GM12878 (cell line): ENCODE measurements around the gene COL7A1. TPM values are rescaled to one million over a fixed set of nuclear protein-coding genes. Genes with fewer than 3 reads are reported as not detected.

ENCODE experiments used
- ATAC-seq: fragments of 200-7000 bp; cut with Tn5 transposase; 3 replicates; pipeline ENCODE4 v1.9.1; 2020; ENCODE audit warnings: mild to moderate bottlenecking, moderate library complexity
- BruUV-seq: library from RNA; stranded (reverse); fragments of 400-500 nt; replicated peaks from 2 replicates; lab custom pipeline; 2021; lab: Mats Ljungman, UMichigan
- CTCF ChIA-PET: fragments of 300-600 bp; sonication (Branson Sonifier 250); formaldehyde crosslinking; extraction: SDS; loops from one replicate; lab custom pipeline; 2021; ENCODE audit warnings: inconsistent platforms; lab: Yijun Ruan, JAX
- POLR2A ChIA-PET: fragments of 350-600 bp; formaldehyde crosslinking; extraction: SDS; loops from one replicate; lab custom pipeline; 2021; ENCODE audit warnings: inconsistent platforms; lab: Charles Lee
- RAD21 ChIA-PET: fragments of 300-600 bp; sonication (Branson Sonifier 250); formaldehyde crosslinking; loops from one replicate; lab custom pipeline; 2023; ENCODE audit warnings: antibody characterized with exemption; ENCODE audit not compliant: unreplicated experiment; lab: Charles Lee
- SMC1A ChIA-PET: fragments of 300-600 bp; sonication (Branson Sonifier 250); formaldehyde crosslinking; loops from one replicate; lab custom pipeline; 2023; ENCODE audit not compliant: unreplicated experiment, uncharacterized antibody; lab: Charles Lee
- DNase-seq: peaks from one replicate; pipeline ENCODE4 v3.0.0-alpha.2; 2011; ENCODE audit warnings: low read depth, low spot score
- FAIRE-seq: peaks from 3 replicates; lab custom pipeline; 2011; peaks lifted over from hg19 to GRCh38; lab: Jason Lieb, UNC
- H2AFZ ChIP-seq: 2 replicates; pipeline ENCODE4 v1.6.0; 2011; ENCODE audit warnings: low read depth, low read length, control low read depth; ENCODE audit not compliant: control insufficient read depth
- H3K27ac ChIP-seq: 2 replicates; pipeline ENCODE4 v1.5.1; 2011; ENCODE audit warnings: control low read depth; ENCODE audit not compliant: control insufficient read depth, insufficient read depth
- H3K27me3 ChIP-seq, 2 experiments: replicated peaks in 1 of 2; 2 replicates each; pipeline versions ENCODE4 v1.6.0 to v1.6.1; 2011; ENCODE audit warnings: low read length in 1 of 2; ENCODE audit not compliant: control insufficient read depth in 2 of 2, insufficient read depth in 2 of 2
- H3K36me3 ChIP-seq, 2 experiments: 2 replicates each; pipeline ENCODE4 v1.5.1; 2011; ENCODE audit warnings: low read length in 1 of 2; ENCODE audit not compliant: control insufficient read depth in 2 of 2, insufficient read depth in 2 of 2
- H3K4me1 ChIP-seq: 2 replicates; pipeline ENCODE4 v1.6.1; 2011; ENCODE audit warnings: mild to moderate bottlenecking, low read length, moderate library complexity, mixed read lengths; ENCODE audit not compliant: control insufficient read depth, insufficient read depth
- H3K4me2 ChIP-seq: 2 replicates; pipeline ENCODE4 v1.6.0; 2011; ENCODE audit warnings: control low read depth; ENCODE audit not compliant: control insufficient read depth, insufficient read depth
- H3K4me3 ChIP-seq: fragments of 200-600 bp; sonication (generic); 2 replicates; pipeline ENCODE4 v1.5.1; 2016
- H3K79me2 ChIP-seq: 2 replicates; pipeline ENCODE4 v1.6.0; 2011; ENCODE audit warnings: low read length; ENCODE audit not compliant: control insufficient read depth, insufficient read depth
- H3K9ac ChIP-seq: 2 replicates; pipeline ENCODE4 v1.8.0; 2011; ENCODE audit warnings: low read length, control low read depth, mixed read lengths; ENCODE audit not compliant: control insufficient read depth, insufficient read depth
- H3K9me3 ChIP-seq: replicated peaks from 3 replicates; pipeline ENCODE4 v1.5.1; 2011; ENCODE audit warnings: mild to moderate bottlenecking, low read length; ENCODE audit not compliant: control insufficient read depth, insufficient read depth
- H4K20me1 ChIP-seq: 2 replicates; pipeline ENCODE4 v1.6.0; 2011; ENCODE audit not compliant: control insufficient read depth, insufficient read depth
- FOXK2 ChIP-seq: fragments of 450-650 bp; IDR thresholded peaks from 2 replicates; pipeline ENCODE4 v1.6.1; 2017; ENCODE audit warnings: mild to moderate bottlenecking, moderate library complexity
- GATAD2B ChIP-seq: fragments of 450-650 bp; conservative IDR thresholded peaks from 2 replicates; pipeline ENCODE4 v1.6.1; 2017; ENCODE audit warnings: low read depth, mild to moderate bottlenecking, moderate library complexity
- HDAC2 ChIP-seq: fragments of 200-600 bp; sonication (generic); IDR thresholded peaks from 2 replicates; pipeline ENCODE4 v1.6.1; 2017
- NR2C2 ChIP-seq: IDR thresholded peaks from 2 replicates; pipeline ENCODE4 v1.6.1; 2011; ENCODE audit warnings: borderline replicate concordance, low read depth; ENCODE audit not compliant: control insufficient read depth, insufficient read length
- POLR2A ChIP-seq: IDR thresholded peaks from 2 replicates; pipeline ENCODE4 v1.6.1; 2011; ENCODE audit warnings: low read depth, mild to moderate bottlenecking, low read length
- PRDM15 ChIP-seq: fragments of 450-650 bp; formaldehyde crosslinking; IDR thresholded peaks from 2 replicates; pipeline ENCODE4 v1.4.0; 2020; ENCODE audit warnings: mild to moderate bottlenecking, moderate library complexity
- SREBF1 ChIP-seq: IDR thresholded peaks from 2 replicates; pipeline ENCODE4 v1.6.1; 2012; ENCODE audit warnings: mild to moderate bottlenecking, low read length
- YY1 ChIP-seq: IDR thresholded peaks from 2 replicates; pipeline ENCODE4 v1.6.1; 2011; ENCODE audit warnings: low read depth, mild to moderate bottlenecking, low read length
- WGBS: methylation state at CpG from one replicate; pipeline ENCODE4 v1.1.6; 2016; ENCODE audit warnings: low lambda C conversion rate; ENCODE audit not compliant: insufficient replicate concordance, insufficient coverage; ENCODE audit errors: missing lambda C conversion rate; 5-methylcytosine and 5-hydroxymethylcytosine counted together
- in situ Hi-C: fragments of 300-500 bp; cut with MboI; formaldehyde crosslinking; loops from 9 replicates; pipeline ENCODE4 v1.14.3; 2018; ENCODE audit warnings: mixed read lengths
- intact Hi-C: fragments of 100-400 bp; cut with micrococcal nuclease; formaldehyde crosslinking; loops from one replicate; pipeline ENCODE4 v1.14.2; 2022; ENCODE audit not compliant: unreplicated experiment
- polyA plus RNA-seq, 11 experiments: library from polyadenylated mRNA; depleted of rRNA in 4 of 11; unstranded in 6 of 11; stranded (reverse) in 5 of 11; fragments of >200 nt; fragmentation: Nextera tagmentation in 4 of 11; fragmentation: Illumina TruSeq in 1 of 11; extraction: Ambion mirVana in 4 of 11; extraction: Trizol in 1 of 11; gene quantifications; 1 replicate in 1 of 11; 2 replicates in 10 of 11; pipeline versions ENCODE4 v1.2.1 to v1.2.3, GENCODE V29; 2011 to 2016; ENCODE audit warnings: inconsistent platforms in 2 of 11, missing spikeins in 2 of 11, low read depth in 1 of 11
- total RNA-seq, 4 experiments: library from RNA; depleted of rRNA in 3 of 4; stranded (reverse); fragments of >200 nt in 3 of 4; fragmentation: Illumina TruSeq in 1 of 4; extraction: Trizol in 1 of 4; gene quantifications; 2 replicates each; pipeline versions ENCODE4 v1.2.1 to v1.2.3, GENCODE V29; 2013 to 2021
- TF ChIP-seq, protein P1 (sequence below), 3 experiments: IDR thresholded peaks in 2 of 3; conservative IDR thresholded peaks in 1 of 3; 2 replicates each; pipeline ENCODE4 v1.5.1; 2011; ENCODE audit warnings: low read depth in 3 of 3, low read length in 3 of 3, mild to moderate bottlenecking in 3 of 3, control low read depth in 2 of 3, moderate library complexity in 2 of 3, inconsistent platforms in 1 of 3, mixed read lengths in 1 of 3; ENCODE audit not compliant: control insufficient read depth in 2 of 3, insufficient read depth in 1 of 3; ENCODE audit errors: extremely low read depth in 1 of 3
- TF ChIP-seq, protein P2 (sequence below): fragments of 450-650 bp; IDR thresholded peaks from 2 replicates; pipeline ENCODE4 v1.6.1; 2018; ENCODE audit warnings: borderline replicate concordance, mild to moderate bottlenecking; ENCODE audit not compliant: partially characterized antibody

The COL7A1 gene
- total and polyA plus RNA-seq, 10 of the 15 experiments (the other 5 are each of a cell fraction or from before 2014, with no cell fraction given), result 0.01 to 1.9 (median 0.29) TPM; not detected in 1

- RAD21 ChIA-PET, result interaction anchor here (1.3 to 1.6 kb wide), 2 partner anchors 93 to 128 kb away, joined by 3 to 4 read pairs; no protein-coding TSS in a partner anchor
- POLR2A ChIA-PET, result interaction anchor here (0.6 to 0.9 kb wide), 2 partner anchors 40 to 81 kb away, joined by 3 to 5 read pairs; no protein-coding TSS in a partner anchor
- CTCF ChIA-PET, result interaction anchor here (0.6 to 1.5 kb wide), 2 partner anchors 56 to 402 kb away, joined by 3 read pairs; no protein-coding TSS in a partner anchor
Observed at GRCh38 chr3:48528754-48529153, 66.4 kb downstream of the COL7A1 start.

More at GRCh38 chr3:48528754-48529153, 66.4 kb downstream of the COL7A1 start:
- no peak overlapping the region for H3K9ac ChIP-seq
- in situ Hi-C loops, result no loop called here
- SMC1A ChIA-PET, result no interaction called here
- no peaks in the 10 kb centered on the region for H4K20me1 ChIP-seq
- ATAC-seq (no peak), DNase-seq (no peak), FAIRE-seq (no peak)
- intact Hi-C loops, result no loop called here
- TF ChIP-seq PRDM15 (no peak), YY1 (no peak), GATAD2B (no peak), NR2C2 (no peak), HDAC2 (no peak), POLR2A (no peak), FOXK2 (no peak), SREBF1 (no peak)
- TF ChIP-seq, protein P1, sequence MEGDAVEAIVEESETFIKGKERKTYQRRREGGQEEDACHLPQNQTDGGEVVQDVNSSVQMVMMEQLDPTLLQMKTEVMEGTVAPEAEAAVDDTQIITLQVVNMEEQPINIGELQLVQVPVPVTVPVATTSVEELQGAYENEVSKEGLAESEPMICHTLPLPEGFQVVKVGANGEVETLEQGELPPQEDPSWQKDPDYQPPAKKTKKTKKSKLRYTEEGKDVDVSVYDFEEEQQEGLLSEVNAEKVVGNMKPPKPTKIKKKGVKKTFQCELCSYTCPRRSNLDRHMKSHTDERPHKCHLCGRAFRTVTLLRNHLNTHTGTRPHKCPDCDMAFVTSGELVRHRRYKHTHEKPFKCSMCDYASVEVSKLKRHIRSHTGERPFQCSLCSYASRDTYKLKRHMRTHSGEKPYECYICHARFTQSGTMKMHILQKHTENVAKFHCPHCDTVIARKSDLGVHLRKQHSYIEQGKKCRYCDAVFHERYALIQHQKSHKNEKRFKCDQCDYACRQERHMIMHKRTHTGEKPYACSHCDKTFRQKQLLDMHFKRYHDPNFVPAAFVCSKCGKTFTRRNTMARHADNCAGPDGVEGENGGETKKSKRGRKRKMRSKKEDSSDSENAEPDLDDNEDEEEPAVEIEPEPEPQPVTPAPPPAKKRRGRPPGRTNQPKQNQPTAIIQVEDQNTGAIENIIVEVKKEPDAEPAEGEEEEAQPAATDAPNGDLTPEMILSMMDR (IDR thresholded peaks at IDR 0.05 in 2 of 3, conservative IDR thresholded peaks at IDR 0.05 in 1 of 3; ENCODE audit: control insufficient read depth in 2 of 3, extremely low read depth in 1 of 3, insufficient read depth in 1 of 3, low read depth in 3 of 3, low read length in 3 of 3), result no peak
- TF ChIP-seq, protein P2, sequence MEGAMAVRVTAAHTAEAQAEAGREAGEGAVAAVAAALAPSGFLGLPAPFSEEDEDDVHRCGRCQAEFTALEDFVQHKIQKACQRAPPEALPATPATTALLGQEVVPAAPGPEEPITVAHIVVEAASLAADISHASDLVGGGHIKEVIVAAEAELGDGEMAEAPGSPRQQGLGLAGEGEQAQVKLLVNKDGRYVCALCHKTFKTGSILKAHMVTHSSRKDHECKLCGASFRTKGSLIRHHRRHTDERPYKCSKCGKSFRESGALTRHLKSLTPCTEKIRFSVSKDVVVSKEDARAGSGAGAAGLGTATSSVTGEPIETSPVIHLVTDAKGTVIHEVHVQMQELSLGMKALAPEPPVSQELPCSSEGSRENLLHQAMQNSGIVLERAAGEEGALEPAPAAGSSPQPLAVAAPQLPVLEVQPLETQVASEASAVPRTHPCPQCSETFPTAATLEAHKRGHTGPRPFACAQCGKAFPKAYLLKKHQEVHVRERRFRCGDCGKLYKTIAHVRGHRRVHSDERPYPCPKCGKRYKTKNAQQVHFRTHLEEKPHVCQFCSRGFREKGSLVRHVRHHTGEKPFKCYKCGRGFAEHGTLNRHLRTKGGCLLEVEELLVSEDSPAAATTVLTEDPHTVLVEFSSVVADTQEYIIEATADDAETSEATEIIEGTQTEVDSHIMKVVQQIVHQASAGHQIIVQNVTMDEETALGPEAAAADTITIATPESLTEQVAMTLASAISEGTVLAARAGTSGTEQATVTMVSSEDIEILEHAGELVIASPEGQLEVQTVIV, result no peak
- no peak overlapping the region for H3K4me2 ChIP-seq
- H3K4me1 ChIP-seq, result no peaks in the 10 kb centered on the region
- H3K4me3 ChIP-seq, result no peak overlapping the region
- no TSS peak for BruUV-seq
- H3K36me3 ChIP-seq, result peaks cover 0 to 22% of the 10 kb centered on the region in 2 experiments; a peak in 2 of 4 replicates
- no peaks in the 10 kb centered on the region for H3K9me3 ChIP-seq
- WGBS, result 84% methylated on average over 3 of the region's 3 CpGs
- no peaks in the 10 kb centered on the region for H3K79me2 ChIP-seq
- H2AFZ ChIP-seq, result no peak overlapping the region
- no peaks in the 10 kb centered on the region for H3K27me3 ChIP-seq
- H3K27ac ChIP-seq, result no peak overlapping the region
